RPMI7951 (cell line): Measurements from ENCODE around the gene CBX4. TPM values are rescaled to one million over a fixed set of nuclear protein-coding genes. Genes with fewer than 3 reads are reported as not detected.
"Not testable (repeated sequence)": the region's sequence is repeated elsewhere in the genome, so short reads cannot be mapped to it uniquely, and the experiment has no call there.

Source experiments
- DNase-seq: peaks from one replicate; pipeline ENCODE4 v3.0.0-alpha.2; 2012; ENCODE audit warnings: low read depth
- total RNA-seq: library from RNA; depleted of rRNA; stranded (reverse); fragments of >200 nt; shearing (Covaris generic); gene quantifications from 2 replicates; pipeline ENCODE4 v1.2.3, GENCODE V29; 2014

CBX4 gene
- total RNA-seq, 1 experiment from 2014 or later = 10.8 TPM

DNA sequence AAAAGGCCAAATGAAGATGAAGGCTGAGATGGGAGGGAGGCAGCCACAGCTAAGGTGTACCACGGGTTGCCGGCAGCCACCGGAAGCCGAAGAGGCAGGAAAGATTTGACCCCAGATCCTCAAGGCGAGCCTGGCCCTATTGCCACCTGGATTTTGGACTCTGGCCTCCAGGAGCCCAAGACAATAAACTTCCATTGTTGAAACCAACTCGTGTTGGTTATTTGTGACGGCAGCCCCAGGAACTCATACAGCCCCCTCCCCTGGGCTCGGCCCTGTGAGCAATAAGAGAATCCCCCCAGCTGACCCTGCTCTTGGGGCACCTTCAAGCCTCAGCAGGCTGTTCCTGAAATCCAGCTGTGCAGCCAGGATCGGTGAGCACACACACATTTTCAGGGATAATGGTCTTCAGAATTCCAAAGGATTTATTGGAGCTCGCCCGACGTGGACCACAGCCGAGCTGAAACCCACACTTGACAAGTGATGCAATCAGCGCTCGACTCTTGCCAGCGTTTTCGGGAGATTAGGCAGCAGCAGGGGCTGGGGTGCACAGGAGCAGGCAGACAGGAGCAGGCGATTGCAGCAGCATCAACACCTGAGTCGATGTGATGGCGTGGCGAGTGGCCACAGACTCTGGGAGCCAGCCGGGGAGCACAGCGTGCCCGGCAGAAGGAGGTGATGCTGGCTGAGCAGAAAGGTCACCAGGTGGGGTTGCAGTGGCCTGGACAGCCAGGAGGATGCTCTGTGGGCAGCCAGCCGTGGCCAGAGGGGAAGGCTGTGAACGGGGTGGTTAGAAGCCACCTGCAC lies 22.4 kb upstream of the CBX4 start:
- DNase-seq = no peak

DNA sequence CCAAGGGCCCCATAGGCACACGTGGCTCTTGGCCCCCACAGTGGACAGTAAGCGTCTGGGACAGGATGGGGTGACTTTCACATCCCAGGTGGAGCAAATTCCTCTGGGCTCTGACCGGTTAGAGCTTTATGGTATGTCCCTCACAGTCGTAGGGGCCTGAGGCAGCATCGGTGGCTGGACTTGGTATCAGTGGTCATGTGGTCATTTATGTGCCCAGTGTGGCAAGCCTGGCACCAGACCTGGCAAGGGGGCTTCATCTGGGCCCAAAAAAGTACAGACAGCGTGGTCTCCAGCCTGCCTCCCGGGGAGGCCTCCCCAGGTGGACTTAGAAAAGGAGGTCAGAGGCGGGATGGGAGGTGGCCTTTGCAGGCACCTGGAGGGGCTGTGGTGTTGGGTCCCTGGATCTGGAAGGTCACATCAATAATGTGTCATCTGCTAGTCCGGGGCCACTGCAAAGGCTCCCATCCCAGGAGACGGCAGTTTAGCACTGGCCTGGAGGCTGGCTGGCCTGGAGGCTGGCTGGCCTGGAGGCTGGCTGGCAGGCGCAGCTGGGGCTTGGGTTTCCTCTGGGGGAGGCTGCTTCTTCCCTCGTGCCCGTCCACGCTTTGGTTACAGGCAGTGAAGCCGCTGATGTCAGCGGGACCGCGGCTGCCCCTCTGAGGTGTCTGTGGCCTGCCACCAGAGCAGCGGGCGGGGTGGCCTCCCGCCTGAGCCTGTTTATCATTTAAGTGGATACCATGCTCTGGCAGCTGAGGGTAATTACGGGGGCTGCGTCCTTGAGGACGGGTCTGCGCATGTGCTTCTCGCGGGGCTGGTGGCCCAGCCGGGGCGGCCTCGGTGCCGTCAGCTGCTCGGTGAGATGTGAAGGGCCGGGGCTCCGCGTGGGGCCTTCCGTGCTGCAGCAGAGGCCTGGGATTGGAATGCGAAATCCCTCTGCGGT lies 20.7 kb upstream of the CBX4 start:
- DNase-seq = no peak

DNA sequence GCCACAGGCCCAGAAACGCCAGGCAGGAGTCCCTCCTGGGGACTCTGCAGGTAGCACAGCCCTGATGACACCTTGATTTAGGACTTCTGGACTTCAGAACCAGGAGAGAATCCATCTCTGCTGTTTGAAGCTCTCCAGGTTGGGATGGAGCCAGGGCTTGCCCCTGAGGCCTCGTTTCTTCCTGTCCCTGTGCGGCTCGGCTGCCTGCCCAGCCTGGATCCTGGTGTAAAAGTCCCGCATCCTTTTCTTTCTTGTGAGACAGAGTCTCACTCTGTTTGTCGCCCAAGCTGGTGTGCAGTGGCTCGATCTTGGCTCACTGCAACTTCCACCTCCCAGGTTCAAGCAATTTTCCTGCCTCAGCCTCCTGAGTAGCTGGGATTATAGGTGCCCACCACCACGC lies 17.9 kb upstream of the CBX4 start:
- no peak for DNase-seq

DNA sequence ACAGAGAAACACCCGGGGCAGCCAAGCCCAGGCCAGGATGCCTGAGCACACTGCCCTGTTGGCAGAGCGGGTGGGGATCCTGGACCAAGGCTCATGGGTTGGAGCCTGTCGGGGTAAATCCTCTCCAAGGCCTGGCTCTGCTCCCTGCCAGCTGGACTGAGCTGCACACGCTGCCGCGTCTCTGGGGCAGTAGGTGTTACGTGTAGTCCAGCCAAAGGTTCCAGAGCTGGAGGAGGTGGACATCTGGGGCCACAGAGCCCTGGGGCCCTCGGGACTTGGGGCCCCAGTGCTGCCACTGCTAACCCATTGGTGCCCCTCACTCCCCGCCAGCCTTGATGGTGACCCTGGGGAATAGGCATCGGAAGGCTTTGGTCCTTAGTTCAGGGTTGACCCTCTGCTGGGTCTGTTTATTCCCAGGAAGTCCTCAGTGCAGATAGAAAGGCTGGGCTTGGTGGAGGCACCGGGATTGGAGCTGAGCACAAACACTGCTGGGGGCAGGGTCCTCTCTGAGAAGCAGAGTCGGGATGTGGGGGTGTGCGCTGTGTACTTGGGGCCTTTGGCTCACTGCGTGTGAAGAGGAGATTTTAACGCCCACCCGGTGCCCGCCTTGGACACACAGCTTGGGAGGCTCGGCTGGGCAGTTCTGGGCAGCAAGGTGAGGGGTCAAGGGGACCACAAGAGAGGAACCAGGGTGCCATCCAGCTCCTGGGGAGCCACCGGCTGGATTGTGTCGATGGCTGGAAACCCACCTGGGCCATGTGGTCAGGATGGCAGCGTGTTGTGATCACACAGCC lies 16.3 kb upstream of the CBX4 start:
- DNase-seq = no peak

DNA sequence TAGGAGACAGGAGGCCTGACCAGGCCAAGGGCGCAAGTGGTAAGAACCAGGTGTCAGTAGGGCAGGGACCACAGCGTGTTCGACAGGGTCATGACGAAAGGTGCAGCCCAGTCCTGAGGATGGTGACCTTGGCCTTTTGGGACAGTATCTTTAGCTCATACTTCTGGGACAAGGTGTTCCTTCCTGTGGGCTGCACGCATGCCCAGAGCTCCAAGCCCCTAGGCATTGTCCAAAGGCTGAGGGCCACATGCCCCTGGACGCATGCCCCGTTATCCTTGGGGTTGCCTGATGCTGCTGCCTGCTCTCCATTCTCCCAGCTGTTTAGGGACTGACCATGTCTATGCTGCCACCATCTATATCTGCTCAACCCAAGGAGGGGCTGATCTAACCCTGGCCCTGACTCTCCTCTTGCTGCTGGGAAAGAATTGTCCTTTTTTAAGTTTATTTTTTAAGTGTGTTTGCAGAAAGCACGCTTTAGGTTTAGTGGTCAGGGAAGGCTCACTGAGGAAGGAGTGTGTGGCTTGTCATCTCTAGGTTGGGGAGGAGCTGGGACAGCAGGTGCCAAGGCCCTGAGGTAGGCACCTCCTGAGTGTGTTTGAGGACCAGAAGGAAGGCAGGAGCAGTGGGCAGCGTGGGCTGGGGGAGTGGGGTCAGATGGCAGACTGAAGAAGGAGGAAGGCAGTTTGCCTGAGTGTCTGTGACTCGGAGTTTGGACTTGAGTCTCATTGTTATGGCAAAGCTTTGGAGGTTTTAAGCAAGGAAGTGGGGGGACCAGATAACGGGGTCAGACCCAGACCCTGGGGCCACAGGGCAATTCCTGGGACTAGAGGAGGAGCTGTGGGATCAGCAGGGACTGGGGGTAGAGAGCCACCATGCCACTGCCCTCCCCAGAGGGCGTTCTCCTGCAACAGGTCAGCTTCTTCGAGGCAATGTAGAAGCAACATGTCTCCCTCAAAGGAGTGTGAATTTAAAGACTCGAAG lies 15.1 kb upstream of the CBX4 start:
- DNase-seq = no peak

DNA sequence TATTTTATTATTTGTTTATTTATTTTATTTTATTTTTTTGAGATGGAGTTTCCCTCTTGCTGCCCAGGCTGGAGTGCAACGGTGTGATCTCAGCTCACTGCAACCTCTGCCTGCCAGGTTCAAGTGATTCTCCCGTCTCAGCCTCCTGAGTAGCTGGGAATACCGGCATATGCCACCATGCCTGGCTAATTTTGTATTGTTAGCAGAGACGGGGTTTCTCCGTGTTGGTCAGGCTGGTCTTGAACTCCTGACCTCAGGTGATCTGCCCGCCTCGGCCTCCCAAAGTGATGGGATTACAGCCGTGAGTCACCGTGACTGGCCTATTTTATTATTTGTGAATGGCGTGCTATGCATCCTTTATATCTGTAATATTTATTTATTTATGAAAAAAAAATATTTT lies 13.9 kb upstream of the CBX4 start:
- DNase-seq = not testable (repeated sequence)

DNA sequence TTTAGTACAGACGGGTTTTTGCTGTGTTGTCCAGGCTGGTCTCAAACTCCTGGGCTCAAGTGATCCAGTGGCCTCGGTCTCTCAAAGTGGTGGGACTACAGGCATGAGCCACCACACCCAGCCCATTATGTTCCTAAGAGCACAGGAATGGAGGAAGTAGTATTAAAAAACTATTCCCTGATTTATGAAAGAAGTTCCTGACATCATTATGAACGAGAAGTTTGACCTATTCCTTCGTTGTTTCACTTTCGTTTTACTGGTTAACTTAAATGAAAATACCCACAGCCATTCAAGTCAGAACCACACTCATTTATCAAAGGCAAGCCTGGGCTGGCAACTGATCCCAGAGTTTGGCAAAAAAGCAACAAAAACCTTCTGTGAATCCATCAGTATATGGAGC lies 13.5 kb upstream of the CBX4 start:
- DNase-seq = peak; percentile 61

DNA sequence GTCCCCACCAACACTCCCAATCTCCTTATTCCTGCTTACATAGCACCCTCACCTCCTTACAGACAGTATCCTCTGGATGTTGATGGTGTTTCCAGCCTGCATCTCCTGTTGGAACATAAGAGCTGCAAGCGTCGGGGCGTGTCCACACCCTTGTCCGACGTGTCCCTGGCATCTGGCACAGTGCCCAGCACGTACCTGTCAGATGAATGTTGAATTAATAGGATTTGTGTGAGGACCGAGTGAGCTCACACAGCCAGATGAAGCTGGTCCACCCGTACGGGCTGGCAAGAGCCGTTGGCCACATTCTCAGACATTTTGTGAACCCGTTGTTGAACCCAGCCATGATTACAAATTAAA lies 12.2 kb upstream of the CBX4 start:
- no peak for DNase-seq

DNA sequence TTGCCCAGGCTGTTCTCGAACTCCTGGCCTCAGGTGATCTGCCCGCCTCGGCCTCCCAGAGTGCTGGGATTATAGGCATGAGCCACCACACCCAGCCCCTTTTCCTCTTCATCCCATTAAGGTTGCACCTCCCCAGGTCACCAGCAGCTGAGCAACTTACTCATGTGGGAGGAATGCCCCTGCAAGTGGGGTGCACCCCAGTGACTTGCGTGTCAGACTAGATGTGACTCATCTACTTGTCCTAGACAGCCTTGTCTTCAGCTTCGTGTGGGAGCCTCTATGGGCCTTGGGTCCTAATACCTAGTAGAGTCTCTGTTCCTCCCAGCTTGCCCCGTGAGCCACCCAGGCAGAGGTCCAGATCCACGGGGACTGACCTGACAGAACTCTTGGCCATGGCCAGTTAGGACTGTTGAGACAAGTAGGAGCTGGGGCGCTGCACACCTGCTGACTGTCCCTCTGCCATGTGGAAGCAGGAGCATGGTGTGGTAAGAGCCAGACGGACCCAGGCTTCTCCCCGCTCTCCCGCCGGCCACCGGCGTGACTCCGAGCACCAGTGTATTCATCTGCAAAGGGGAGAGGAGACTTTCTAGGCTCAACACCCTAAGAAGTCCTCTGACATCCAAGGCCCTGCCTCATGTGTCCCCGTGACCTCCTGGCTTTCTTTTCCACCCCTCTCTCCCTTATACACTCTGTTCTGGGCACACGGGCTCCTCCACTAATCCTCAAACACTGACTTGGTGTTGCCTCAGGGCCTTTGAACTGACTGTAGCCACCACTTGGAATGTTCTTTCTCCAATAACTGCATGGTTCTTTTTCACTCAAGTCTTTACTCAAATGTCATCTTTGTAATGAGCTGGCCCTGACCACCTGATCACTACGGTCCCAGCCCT lies 11.6 kb upstream of the CBX4 start:
- peak; percentile 93 for DNase-seq

DNA sequence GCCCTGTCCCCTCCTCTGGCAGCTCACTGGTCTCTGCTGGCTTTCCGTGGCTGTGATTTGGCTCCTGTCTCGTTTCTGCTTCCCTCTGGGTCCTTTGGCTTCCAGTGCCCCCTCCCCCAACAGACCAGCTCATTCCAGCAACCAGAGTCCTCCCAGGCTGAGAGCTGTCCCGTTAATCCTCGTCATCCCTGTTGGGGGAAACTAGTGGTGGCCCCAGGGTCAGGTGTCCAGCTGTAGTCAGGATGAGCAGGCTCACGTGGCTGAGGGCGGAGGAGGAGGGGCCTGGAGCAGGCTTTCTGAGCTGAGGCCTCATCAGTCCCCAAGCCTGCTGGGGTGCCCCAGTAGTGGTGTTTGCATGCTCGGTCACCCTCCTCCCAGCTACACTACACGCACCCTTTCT lies 10.7 kb upstream of the CBX4 start:
- peak; percentile 42 for DNase-seq

DNA sequence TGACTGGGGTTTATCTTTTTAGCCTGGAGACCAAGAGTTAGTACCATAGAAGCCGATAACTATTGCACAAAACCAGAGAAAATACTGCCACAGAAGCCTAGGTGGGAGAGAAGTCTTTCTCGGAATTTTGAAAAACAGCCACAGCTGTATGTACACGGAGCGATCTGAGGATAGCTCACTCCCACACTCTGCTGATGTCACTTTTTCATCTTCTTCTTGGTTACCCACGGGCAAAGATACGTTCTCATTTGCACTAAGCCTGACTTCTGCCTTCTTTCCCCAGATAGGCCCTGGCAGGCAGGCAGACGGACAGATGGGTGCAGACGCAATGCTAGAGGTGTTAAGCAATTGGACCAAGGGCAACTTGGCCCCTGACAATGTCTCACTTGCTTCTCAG lies 9.1 kb upstream of the CBX4 start:
- no peak for DNase-seq

DNA sequence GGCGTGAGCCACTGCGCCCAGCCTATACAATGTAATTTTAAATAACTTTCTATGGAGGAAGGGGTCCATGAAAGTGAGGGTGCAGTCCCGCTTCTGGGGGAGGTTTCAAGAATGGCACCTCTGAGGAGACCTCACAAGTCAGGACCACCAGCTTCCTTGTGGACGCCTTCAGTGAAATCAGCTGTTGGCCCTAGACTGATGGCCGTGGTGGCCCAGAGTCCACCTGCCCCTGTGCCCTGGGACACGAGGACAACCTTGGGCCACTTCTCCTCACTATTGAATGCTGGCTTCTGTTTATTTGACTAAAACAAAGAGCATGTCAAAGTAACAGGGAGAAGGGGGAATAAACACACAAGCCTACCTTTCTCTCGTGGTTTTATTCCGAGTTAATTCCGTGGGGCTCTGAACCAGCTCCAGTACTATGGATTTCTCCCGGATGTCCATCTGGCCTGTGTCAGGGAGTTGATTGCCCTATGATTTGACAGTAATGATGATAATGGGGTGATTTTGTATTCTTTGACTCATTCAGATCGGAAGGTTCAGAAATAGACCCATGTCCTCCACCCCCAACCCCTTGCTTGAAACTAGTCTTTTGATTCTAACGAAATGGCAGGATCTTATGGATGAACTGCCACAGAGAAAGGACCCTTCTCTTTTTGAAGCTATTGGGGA lies 8.6 kb upstream of the CBX4 start:
- no peak for DNase-seq

DNA sequence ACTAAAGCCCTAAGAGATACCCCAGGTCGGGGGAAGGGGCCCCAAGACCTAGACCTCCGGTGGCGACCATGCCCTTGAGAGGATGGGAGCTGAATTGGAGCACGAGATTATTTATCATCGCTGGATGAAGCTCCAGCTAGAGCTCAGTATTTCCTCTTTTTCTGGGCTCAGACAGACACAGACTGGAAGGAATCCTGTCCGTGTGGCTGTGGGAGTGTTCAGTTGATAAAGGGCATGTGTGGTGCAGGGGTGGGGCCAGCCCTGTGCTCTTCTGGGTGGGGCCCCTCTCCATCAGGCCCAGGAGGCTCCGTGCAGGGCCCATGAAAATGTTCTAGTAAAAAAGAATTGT lies 6.3 kb upstream of the CBX4 start:
- DNase-seq = peak; percentile 67

DNA sequence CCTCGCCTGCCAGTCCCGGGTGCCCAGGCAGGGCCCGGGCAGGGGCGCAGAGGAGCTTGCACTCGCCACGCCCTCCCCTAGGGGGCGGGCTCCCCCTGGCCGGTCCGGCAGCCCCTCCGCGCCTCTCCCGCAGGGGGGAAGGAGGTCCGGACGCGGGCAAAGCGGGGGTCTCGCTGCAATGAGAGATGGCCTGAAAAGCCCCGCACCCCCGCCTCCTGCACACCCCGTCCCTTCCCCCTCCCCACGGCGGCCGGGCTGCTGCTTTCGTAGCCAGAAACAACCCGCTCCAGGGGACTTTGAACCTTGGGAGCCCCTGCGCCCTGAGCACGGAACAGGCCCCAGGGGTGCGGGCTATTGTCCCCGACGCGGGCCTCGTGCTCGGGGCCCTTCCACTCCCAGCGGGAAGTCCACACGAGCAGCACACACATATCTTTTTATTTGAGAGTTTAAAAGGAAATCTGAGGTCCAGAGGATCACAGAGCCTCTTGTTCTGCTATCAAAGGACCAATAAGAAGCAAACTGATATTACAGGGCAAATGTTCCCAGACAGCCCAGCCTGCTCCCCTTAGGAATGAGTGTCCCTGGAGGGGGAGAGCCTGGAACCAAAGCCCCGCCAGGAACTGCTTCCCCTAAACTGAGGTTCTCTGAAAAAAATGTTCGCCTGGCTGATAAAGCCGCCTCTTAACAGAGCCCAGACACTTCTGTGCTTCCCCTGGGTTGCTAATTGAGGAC lies 5.8 kb upstream of the CBX4 start:
- DNase-seq = peak; percentile 41

DNA sequence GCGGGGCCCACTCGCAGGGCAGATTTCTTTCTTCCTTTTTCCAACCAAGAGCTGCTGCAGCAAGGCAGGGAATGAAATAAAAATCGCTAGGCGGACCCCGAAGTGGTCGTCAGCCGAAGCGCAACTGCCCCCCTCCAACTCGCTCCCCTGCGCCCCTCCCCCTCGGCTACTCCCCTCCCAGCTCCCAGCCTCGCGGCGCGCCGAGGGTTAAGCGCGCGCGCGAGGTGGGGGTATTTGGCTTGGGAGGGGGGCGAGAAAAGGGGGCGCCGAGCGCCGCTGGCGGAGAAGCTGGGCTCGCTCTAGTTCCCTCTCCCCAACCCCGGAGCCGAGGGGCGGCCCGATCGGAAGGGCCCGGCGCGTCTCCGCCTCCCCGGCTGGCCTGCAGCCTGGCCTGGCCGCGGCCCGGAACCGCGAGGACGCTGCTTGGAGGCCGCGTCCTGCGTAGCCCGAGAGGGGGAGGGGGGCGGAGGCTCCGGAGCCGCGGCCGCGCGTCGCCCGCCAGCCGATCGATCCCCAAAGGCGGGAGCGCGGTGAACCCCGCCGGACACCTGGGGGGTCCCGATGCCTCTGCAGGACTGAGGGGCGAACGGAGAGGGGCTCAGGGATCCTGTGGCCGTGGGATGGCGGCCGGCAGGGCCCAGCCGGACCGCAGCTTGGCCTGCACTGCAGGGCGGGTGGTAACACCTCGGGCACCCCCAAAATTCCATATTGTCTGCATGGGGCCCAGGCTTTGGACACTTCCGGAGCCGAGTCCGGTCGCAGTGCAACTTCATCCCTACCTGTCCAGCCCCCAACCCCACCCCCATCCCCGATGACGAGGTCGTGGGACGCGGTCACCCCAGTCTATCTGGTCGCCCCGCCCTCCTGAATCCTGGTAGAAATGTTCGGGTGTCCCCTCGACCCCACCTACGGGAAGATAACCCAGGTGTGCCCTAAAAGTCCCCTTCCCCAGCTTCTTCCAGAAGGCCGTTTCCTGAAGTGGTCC lies 4.9 kb upstream of the CBX4 start:
- peak; percentile 73 for DNase-seq

DNA sequence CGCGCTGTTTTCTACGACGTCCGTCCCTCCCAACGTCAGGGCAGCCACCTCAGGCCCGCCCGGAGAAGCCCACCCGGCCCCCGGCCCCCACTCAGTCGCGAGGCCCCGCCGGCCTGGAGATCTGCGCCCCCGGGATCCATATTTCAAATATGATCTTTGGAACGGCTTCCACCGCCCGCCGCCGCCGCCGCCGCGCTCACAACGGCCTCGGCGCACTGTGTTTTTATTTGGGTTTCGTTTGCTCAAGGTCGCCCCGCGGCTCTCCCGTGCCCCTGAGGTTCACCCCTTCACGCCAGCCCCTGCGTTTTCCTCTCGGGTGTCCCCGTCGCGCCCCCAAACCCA lies 4.2 kb upstream of the CBX4 start:
- no peak for DNase-seq

DNA sequence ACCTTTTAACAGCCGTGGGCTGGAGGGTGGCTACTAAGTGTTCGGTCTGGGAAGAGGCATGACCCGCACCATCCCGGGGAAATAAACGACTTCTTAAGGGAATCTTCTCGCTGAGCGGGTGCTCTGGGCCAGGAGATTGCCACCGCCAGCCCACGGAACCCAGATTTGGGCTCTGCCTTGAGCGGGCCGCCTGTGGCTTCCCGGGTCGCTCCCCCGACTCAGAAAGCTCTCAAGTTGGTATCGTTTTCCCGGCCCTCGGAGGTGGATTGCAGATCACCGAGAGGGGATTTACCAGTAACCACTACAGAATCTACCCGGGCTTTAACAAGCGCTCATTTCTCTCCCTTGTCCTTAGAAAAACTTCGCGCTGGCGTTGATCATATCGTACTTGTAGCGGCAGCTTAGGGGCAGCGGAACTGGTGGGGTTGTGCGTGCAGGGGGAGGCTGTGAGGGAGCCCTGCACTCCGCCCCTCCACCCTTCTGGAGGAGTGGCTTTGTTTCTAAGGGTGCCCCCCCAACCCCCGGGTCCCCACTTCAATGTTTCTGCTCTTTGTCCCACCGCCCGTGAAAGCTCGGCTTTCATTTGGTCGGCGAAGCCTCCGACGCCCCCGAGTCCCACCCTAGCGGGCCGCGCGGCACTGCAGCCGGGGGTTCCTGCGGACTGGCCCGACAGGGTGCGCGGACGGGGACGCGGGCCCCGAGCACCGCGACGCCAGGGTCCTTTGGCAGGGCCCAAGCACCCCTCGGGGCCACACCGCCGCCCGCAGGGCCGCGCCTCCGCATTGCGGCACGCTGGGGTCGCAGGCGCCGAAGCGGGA lies 3.6 kb upstream of the CBX4 start:
- DNase-seq = no peak
